Psoas muscle (tissue), 8 donors: ENCODE results near the gene AFAP1. TPM values are rescaled to one million over a fixed set of nuclear protein-coding genes. Genes with fewer than 3 reads are reported as not detected.

Source experiments
- ATAC-seq, 4 donors: fragments of 200-7000 bp; cut with Tn5 transposase; one replicate each; pipeline ENCODE4 v1.9.1; 2020; ENCODE audit warnings: moderate library complexity in 3 of 4, mild to moderate bottlenecking in 2 of 4
- DNase-seq, 2 donors: peaks; one replicate each; pipeline ENCODE4 v3.0.0-alpha.2; 2020
- H3K27ac ChIP-seq: fragments of 200-600 bp; one replicate; pipeline ENCODE4 v1.8.0; 2022
- H3K27me3 ChIP-seq, 3 donors: fragments of 200-600 bp in 1 of 3; one replicate each; pipeline versions ENCODE4 v1.6.1 to v1.8.0; 2013 to 2022; ENCODE audit warnings: low read length in 2 of 3, mild to moderate bottlenecking in 2 of 3, moderate library complexity in 1 of 3; ENCODE audit not compliant: insufficient read depth in 3 of 3
- H3K36me3 ChIP-seq, 2 donors: fragments of 200-600 bp in 1 of 2; one replicate each; pipeline versions ENCODE4 v1.6.1 to v1.8.0; 2013 to 2022; ENCODE audit warnings: low read depth in 1 of 2, mild to moderate bottlenecking in 1 of 2, moderate library complexity in 1 of 2; ENCODE audit not compliant: insufficient read depth in 1 of 2
- H3K4me1 ChIP-seq: fragments of 200-600 bp; one replicate; pipeline ENCODE4 v1.8.0; 2022
- H3K4me3 ChIP-seq: fragments of 200-600 bp; one replicate; pipeline ENCODE4 v1.8.0; 2022; ENCODE audit warnings: mild to moderate bottlenecking
- H3K9me3 ChIP-seq: fragments of 200-600 bp; one replicate; pipeline ENCODE4 v1.8.0; 2022
- CTCF ChIP-seq: fragments of 200-600 bp; IDR thresholded peaks from one replicate; pipeline ENCODE4 v1.8.0; 2022; ENCODE audit warnings: antibody characterized with exemption
- WGBS, 3 donors: extraction: QIAGEN DNeasy Blood & Tissue Kit; methylation state at CpG; one replicate each; pipeline versions ENCODE4 v1.1.6 to v1.1.7; 2013; 5-methylcytosine and 5-hydroxymethylcytosine counted together
- intact Hi-C, 2 donors: fragments of 100-400 bp; cut with DNase I; formaldehyde crosslinking; loops; one replicate each; pipeline versions ENCODE4 v1.11.0 to v1.14.2; 2022
- polyA plus RNA-seq, 3 donors: library from polyadenylated mRNA; stranded (reverse); fragments of 200-250 nt; gene quantifications; one replicate each; pipeline ENCODE4 v1.2.3, GENCODE V29; 2013
- total RNA-seq, 4 donors: library from RNA; stranded (reverse); fragmentation: NEBNext Ultra II Directional in 2 of 4; extraction: Animal tissue kit (Norgen Biotek cat#: 25700) in 2 of 4; gene quantifications; one replicate each; pipeline versions ENCODE4 v1.2.1 to v1.2.4, GENCODE V29; 2021 to 2023
- donor health status: healthy with polysubstance abuse.
- donor health status: DM: no; HTN: no; CAD: no; lungs with moderate emphysema.
- donor health status: Bipolar disorder and iron deficiency.
- donor health status: healthy.
- donor health status: DM: yes; HTN: yes; CAD: no.
- donor health status: DM: no; HTN: no; CAD: no.
- donor health status: DM: no; HTN: no; CAD: no.
- donor health status: DM: yes; HTN: yes; CAD: no.

Gene AFAP1
- total and polyA plus RNA-seq, 7 donors: 1.3 to 11.4 (median 2.6) TPM

- no peak for ATAC-seq
- no peak for DNase-seq
- TF ChIP-seq CTCF: no peak
- H3K27me3 ChIP-seq: no peaks in the 10 kb centered on the region
- peaks cover 0 to 20% of the 10 kb centered on the region in 2 donors for H3K36me3 ChIP-seq
- peaks cover 7% of the 10 kb centered on the region for H3K4me1 ChIP-seq
- no peak overlapping the region for H3K27ac ChIP-seq
- 95 to 98% (median 95%) methylated on average over 15 of the region's 15 CpGs for WGBS, 3 donors
- intact Hi-C loops: no loop called here
- H3K4me3 ChIP-seq: no peak overlapping the region
- H3K9me3 ChIP-seq: no peaks in the 10 kb centered on the region
These were observed 152.6 kb downstream of the AFAP1 start for GRCh38 chr4:7787067-7787466.

DNA sequence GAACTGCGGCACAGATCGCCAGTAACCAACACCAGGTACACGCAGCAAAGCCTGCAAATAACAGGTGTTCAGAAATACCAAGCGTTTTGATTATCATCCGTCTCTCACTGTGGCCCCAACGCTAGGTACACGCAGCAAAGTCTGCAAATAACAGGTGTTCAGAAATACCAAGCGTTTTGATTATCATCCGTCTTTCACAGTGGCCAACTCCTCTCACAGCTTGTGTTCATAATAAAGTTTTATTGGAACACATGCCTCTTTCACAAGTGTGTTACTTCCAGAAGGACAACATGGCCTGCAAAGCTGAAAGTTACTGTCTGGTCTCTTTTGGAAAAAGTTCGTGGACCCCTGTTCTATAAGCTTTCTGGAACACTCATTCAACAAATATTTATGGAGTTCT, 153.1 kb downstream of the AFAP1 start:
- Histone ChIP-seq H3K27me3 (no peaks in the 10 kb centered on the region), H3K27ac (no peak overlapping the region), H3K9me3 (no peaks in the 10 kb centered on the region), H3K4me3 (no peak overlapping the region), H3K36me3 (peaks cover 0 to 17% of the 10 kb centered on the region in 2 donors), H3K4me1 (peaks cover 7% of the 10 kb centered on the region)
- TF ChIP-seq CTCF: no peak
- DNase-seq (no peak), ATAC-seq (no peak)
- WGBS, 3 donors: 87 to 93% (median 92%) methylated on average over 10 of the region's 10 CpGs
- intact Hi-C loops: no loop called here

GRCh38 chr4:7786040-7786439, 153.6 kb downstream of the AFAP1 start:
- Histone ChIP-seq H3K27me3 (no peaks in the 10 kb centered on the region), H3K36me3 (peaks cover 0 to 17% of the 10 kb centered on the region in 2 donors), H3K4me3 (no peak overlapping the region), H3K9me3 (no peaks in the 10 kb centered on the region), H3K4me1 (peaks cover 7% of the 10 kb centered on the region), H3K27ac (no peak overlapping the region)
- WGBS, 3 donors: 93 to 97% (median 97%) methylated on average over 10 of the region's 10 CpGs
- no peak for TF ChIP-seq CTCF
- intact Hi-C loops: no loop called here
- ATAC-seq (no peak), DNase-seq (no peak)

DNA sequence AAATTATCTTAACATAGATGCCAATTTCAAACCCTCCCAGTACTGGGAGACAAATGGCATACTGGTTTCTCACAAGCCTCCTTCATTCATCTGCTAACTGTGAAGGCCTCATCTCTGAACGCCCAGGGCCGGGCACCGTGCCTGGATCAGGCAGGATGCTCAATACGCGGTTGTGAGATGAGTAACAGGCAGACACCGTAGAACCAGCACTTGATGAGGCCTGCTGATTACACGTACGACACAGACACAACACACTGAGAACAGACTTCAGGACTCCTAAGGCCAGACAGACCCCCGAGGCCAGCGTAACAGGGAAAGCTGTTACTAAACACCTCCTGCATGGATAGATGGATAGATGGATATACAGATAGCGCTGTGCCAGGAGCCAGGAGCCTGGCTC, 154.6 kb downstream of the AFAP1 start:
- Histone ChIP-seq H3K4me1 (peaks cover 7% of the 10 kb centered on the region), H3K4me3 (no peak overlapping the region), H3K27ac (no peak overlapping the region), H3K9me3 (no peaks in the 10 kb centered on the region), H3K27me3 (no peaks in the 10 kb centered on the region), H3K36me3 (peaks cover 0 to 13% of the 10 kb centered on the region in 2 donors)
- 83 to 92% (median 89%) methylated on average over 11 of the region's 11 CpGs for WGBS, 3 donors
- ATAC-seq (no peak), DNase-seq (no peak)
- intact Hi-C loops: no loop called here
- no peak for TF ChIP-seq CTCF

DNA sequence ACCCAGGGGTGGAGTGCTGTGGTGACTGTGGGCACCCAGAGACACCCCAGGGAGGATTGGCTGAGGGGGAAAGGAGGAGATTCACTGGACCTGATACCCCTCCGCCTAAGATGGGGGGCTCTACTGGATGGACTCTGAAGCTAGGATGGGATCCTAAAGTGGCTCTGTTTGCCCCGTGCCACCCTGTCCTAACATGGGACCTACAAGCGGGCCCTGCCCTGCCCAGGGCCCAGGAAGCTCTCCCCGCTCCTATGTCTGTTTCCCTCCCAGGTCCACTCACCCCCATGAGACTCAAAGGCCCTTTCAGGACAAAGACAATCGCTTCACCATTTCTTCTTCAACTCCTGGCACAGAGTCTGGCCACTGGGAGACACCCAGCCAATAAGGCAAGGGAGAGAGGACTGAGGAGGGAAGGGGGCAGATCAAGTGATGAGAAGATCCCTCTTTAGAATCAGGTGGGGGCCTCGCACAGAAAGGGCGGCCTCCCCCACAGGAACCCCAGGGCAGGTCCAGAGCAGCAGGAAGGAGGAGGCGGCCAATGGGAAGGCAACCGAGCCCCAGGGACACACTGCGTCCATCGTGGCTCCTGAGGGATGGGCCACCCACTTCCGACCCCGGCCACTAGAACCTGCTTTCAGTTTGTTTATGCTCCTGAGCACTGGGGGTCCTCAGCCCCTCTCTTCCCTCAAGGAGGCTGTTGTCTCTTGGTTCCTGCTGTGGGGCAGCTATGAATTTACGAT, 155.4 kb downstream of the AFAP1 start:
- DNase-seq: no peak
- H3K36me3 ChIP-seq: peaks cover 0 to 13% of the 10 kb centered on the region in 2 donors
- no peaks in the 10 kb centered on the region for H3K9me3 ChIP-seq
- H3K4me1 ChIP-seq: peaks cover 7% of the 10 kb centered on the region
- TF ChIP-seq CTCF: no peak
- H3K27me3 ChIP-seq: no peaks in the 10 kb centered on the region
- no peak overlapping the region for H3K4me3 ChIP-seq
- WGBS, 3 donors: 93 to 99% (median 95%) methylated on average over 14 of the region's 14 CpGs
- ATAC-seq: no peak
- no peak overlapping the region for H3K27ac ChIP-seq
- intact Hi-C loops: no loop called here
